Measurements from ENCODE around the gene DXO.
"Not testable (repeated sequence)": the region's sequence is repeated elsewhere in the genome, so short reads cannot be mapped to it uniquely, and the experiment has no call there.

DXO gene

GRCh38 chr6:31958741-31959739 lies 12.9 kb downstream of the DXO start, which contains the start of the genes NELFE and SKIC2:
NELFE (minus strand) TSS chr6:31958971; CDS start chr6:31958446, 525 bp downstream.
SKIC2 (plus strand) TSS chr6:31959175; CDS start chr6:31959193, 18 bp downstream.
- peak; percentile 100 for DNase-seq (ENCODE audit: low spot score)

DNA sequence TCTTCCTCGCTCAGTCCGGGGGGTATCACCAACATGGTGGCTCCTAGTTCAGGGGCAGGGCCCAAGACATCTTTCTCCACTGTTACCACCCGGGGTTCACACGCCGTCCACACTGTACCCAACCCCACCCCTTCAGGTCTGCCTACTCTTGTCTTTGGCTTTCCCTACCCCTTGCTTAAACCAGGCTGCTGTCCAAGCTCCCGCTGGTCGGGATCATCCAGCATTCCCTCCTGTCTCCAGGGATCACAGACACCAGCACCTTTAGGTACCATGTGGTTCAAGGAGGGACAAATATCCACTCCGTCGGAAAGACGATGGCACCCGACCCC lies 13.6 kb downstream of the DXO start:
- no peak for DNase-seq (ENCODE audit: low spot score)

DNA sequence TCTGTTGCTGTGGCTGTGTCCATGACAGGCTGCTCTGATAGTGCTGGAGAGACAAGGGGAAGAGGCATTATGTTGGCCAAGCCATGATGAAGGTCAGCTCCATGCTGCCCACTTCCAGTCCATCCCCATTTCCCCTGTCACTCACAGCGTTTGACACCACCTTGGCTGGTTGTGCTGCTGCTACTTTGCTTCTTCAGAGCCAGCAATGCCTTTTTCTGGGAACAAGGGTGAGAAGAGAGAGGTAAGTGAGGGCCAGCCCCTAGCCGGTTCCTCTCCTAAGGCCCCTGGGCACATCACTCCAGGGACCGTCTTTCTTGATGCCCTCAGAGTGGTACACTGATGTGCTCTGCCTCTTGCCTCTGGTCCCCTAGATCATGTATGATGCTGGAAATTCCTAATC lies 15.1 kb downstream of the DXO start:
- no peak for DNase-seq (ENCODE audit: low spot score)

DNA sequence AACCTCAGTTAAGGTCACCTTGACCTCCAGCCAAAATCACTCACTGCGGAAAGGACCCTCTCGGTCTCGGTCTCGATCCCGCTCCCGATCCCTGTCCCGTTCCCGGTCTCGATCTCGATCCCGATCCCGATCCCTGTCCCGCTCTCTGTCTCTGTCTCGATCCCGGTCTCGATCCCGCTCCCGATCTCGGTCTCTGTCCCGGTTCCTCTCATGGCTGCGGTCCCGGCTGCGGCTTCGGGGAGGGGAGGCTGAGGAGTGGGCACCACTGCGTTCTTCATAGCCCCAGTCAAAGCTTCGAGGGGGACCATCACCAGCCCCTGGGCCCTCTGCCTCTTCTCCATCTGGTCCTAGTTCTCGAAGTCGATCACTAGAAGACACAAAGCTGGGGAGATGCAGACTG lies 17.4 kb downstream of the DXO start:
- DNase-seq (ENCODE audit: low spot score): no peak

DNA sequence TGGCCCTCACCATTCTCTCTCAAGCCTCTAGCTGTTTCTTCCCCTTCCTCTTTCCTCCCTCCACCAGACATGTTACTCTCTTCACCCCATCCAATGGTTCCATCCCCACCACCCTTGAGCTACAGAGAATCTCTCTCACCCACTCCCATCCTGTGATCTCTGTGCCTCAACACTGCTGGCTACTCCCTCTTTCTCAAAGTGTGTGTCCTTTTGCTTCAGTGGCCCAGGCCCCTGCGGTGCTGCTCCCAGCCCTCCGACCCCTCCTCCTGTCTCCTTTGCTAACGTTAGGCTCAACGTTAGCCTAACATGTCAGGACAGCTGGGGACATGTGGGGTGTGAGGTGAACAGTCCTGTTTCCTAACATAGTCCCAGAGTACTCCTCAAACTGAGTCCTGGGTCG lies 19.0 kb downstream of the DXO start:
- DNase-seq (ENCODE audit: low spot score): no peak

- peak; percentile 68 for DNase-seq (ENCODE audit: low spot score)
Measured at GRCh38 chr6:31952140-31952805, 19.7 kb downstream of the DXO start.

- DNase-seq (ENCODE audit: low spot score): no peak
Measured at GRCh38 chr6:31949926-31950548, 21.9 kb downstream of the DXO start.

DNA sequence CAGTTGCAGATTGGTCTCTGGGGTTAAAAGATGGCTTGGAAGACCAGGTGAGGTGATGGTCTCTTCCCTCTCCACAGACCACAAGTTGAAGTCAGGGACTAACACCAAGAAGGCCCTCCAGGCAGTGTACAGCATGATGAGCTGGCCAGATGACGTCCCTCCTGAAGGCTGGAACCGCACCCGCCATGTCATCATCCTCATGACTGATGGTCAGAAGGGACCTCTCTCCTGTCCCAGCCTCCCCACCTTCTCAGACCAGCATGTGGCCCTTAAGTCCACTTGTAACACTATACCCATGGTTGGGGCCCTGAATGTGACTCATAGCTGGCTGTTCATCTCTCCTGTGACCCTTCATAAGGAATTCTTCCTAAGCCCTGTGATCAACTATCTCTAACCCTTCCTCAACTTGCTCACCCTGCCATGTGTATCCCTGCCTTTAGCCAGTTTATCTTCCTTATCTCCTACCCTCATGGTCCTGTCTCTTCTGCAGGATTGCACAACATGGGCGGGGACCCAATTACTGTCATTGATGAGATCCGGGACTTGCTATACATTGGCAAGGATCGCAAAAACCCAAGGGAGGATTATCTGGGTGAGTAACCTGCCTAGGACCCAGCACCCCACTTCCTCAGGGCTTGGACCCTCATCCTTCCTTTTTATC lies 23.1 kb downstream of the DXO start:
- no peak for DNase-seq (ENCODE audit: low spot score)

- no peak for DNase-seq (ENCODE audit: low spot score)
Measured at GRCh38 chr6:31948306-31948705, 23.6 kb downstream of the DXO start.

- DNase-seq (ENCODE audit: low spot score): no peak
Measured at GRCh38 chr6:31947864-31948263, 24.1 kb downstream of the DXO start.

GRCh38 chr6:31947070-31947675 lies 24.8 kb downstream of the DXO start:
- no peak for DNase-seq (ENCODE audit: low spot score)

- no peak for DNase-seq (ENCODE audit: low spot score)
Measured at GRCh38 chr6:31946370-31946885, 25.5 kb downstream of the DXO start.

DNA sequence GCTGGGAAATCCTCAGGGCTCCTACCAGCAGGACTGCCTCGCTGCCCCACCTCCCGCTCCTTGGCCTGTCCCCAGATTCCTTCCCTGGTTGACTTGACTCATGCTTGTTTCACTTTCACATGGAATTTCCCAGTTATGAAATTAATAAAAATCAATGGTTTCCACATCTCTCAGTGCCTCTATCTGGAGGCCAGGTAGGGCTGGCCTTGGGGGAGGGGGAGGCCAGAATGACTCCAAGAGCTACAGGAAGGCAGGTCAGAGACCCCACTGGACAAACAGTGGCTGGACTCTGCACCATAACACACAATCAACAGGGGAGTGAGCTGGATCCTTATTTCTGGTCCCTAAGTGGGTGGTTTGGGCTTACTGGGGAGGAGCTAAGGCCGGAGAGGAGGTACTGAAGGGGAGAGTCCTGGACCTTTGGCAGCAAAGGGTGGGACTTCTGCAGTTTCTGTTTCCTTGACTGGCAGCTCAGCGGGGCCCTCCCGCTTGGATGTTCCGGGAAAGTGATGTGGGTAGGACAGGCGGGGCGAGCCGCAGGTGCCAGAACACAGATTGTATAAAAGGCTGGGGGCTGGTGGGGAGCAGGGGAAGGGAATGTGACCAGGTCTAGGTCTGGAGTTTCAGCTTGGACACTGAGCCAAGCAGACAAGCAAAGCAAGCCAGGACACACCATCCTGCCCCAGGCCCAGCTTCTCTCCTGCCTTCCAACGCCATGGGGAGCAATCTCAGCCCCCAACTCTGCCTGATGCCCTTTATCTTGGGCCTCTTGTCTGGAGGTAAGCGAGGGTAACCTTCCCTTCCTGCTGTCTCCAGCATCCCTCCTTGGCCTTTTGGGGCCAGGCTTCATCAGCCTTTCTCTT lies 26.2 kb downstream of the DXO start, which contains the start of gene CFB:
CFB (plus strand) TSS at position 589 of the 863 bp plus-strand sequence; CDS start at position 716, 127 bp downstream.
- DNase-seq (ENCODE audit: low spot score): no peak

- no peak for DNase-seq (ENCODE audit: low spot score)
Measured at GRCh38 chr6:31945154-31945506, 26.8 kb downstream of the DXO start.

- no peak for DNase-seq (ENCODE audit: low spot score)
Measured at GRCh38 chr6:31943742-31944141, 28.2 kb downstream of the DXO start.

GRCh38 chr6:31940256-31940664 lies 31.7 kb downstream of the DXO start:
- no peak for DNase-seq (ENCODE audit: low spot score)

DNA sequence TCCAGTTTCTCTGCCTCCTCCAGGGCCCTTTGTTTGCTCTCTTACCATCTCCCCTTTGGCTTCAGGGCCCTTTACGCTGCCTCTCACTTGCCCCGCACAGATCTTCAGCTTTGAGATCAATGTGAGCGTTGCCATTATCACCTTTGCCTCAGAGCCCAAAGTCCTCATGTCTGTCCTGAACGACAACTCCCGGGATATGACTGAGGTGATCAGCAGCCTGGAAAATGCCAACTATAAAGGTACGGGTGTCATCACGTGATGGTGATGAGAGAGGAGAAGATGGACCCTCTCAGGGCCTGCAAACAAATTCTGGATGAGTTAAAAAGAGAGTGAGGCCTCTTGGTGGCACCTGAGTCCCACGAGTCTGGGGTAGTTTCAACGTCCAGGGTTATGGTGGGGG lies 36.1 kb downstream of the DXO start:
- no peak for DNase-seq (ENCODE audit: low spot score)

GRCh38 chr6:31935021-31935420 lies 36.9 kb downstream of the DXO start:
- no peak for DNase-seq (ENCODE audit: low spot score)

- no peak for DNase-seq (ENCODE audit: low spot score)
Measured at GRCh38 chr6:31933537-31933936, 38.4 kb downstream of the DXO start.

DNA sequence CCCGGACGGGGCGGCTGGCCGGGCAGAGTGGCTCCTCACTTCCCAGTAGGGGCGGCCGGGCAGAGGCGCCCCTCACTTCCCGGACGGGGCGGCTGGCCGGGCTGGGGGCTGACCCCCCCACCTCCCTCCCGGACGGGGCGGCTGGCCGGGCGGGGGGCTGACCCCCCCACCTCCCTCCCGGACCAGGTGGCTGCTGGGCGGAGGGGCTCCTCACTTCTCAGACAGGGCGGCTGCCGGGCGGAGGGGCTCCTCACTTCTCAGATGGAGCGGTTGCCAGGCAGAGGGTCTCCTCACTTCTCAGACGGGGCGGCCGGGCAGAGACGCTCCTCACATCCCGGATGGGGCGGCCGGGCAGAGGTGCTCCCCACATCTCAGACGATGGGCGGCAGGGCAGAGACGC lies 39.8 kb downstream of the DXO start:
- DNase-seq (ENCODE audit: low spot score): not testable (repeated sequence)

DNA sequence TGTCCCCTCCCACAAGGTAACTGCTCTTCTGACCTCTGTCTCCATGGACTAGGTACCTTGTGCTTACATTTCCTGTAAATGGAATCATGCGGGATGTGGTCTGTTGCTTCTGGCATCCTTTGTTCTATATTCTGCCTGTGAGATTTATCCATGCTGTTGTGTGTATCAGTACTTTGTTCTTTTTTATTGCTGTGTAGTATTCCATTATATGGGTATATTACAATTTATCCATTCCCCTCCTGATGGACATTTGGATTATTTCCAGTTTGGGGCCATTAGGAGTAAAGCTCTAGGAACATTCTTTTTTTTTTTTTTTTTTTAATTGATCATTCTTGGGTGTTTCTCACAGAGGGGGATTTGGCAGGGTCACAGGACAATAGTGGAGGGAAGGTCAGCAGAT lies 41.0 kb downstream of the DXO start:
- DNase-seq (ENCODE audit: low spot score): no peak
